WTC11 (cell line): ENCODE data around the gene RAPGEF2.

Source experiments
- CTCF ChIP-seq: fragments of 200-600 bp; IDR thresholded peaks from 2 replicates; pipeline ENCODE4 v1.8.0; 2022; ENCODE audit warnings: antibody characterized with exemption
- E2F5 ChIP-seq: sonication (generic); formaldehyde crosslinking; IDR thresholded peaks from 2 replicates; pipeline ENCODE4 v1.8.1; 2022; ENCODE audit warnings: mild to moderate bottlenecking, moderate library complexity, missing genetic modification reagents
- IRF2 ChIP-seq: sonication (generic); formaldehyde crosslinking; IDR thresholded peaks from 2 replicates; pipeline ENCODE4 v1.8.0; 2022; ENCODE audit warnings: low read depth, missing genetic modification reagents, borderline replicate concordance
- NFATC4 ChIP-seq: fragments of 250-450 bp; sonication (Bioruptor Pico); IDR thresholded peaks from 2 replicates; pipeline ENCODE4 v1.9.0; 2021; ENCODE audit warnings: mild to moderate bottlenecking
- PREB ChIP-seq: sonication (generic); formaldehyde crosslinking; IDR thresholded peaks from 2 replicates; pipeline ENCODE4 v1.8.1; 2022; ENCODE audit warnings: mild to moderate bottlenecking, missing genetic modification reagents, moderate library complexity, borderline replicate concordance
- PRRX2 ChIP-seq: fragments of 250-450 bp; sonication (Bioruptor Pico); IDR thresholded peaks from 2 replicates; pipeline ENCODE4 v1.8.0; 2021; ENCODE audit warnings: mild to moderate bottlenecking
- SP1 ChIP-seq: sonication (generic); formaldehyde crosslinking; conservative IDR thresholded peaks from 2 replicates; pipeline ENCODE4 v1.8.1; 2022; ENCODE audit warnings: missing genetic modification reagents
- TEAD1 ChIP-seq: sonication (generic); formaldehyde crosslinking; IDR thresholded peaks from 2 replicates; pipeline ENCODE4 v1.8.0; 2022; ENCODE audit warnings: mild to moderate bottlenecking, missing genetic modification reagents
- ZBTB43 ChIP-seq: sonication (generic); formaldehyde crosslinking; IDR thresholded peaks from 2 replicates; pipeline ENCODE4 v1.8.1; 2023; ENCODE audit warnings: mild to moderate bottlenecking, missing genetic modification reagents

GRCh38 chr4:159328766-159329165 is 225.9 kb downstream of the RAPGEF2 start:
- TF ChIP-seq ZBTB43 (CRISPR knock-in tag) (no peak), PREB (no peak), CTCF (no peak), IRF2 (CRISPR knock-in tag) (no peak), NFATC4 (no peak), PRRX2 (CRISPR knock-in tag) (no peak), TEAD1 (no peak), E2F5 (CRISPR knock-in tag) (no peak), SP1 (CRISPR knock-in tag) (no peak)
